NCI-H510A (cell line): ENCODE results near the gene EPS8.
"Not testable (repeated sequence)": the region's sequence is repeated elsewhere in the genome, so short reads cannot be mapped to it uniquely, and the experiment has no call there.

ENCODE experiments used
- DNase-seq: peaks from one replicate; lab custom pipeline; 2025; lab: John Stamatoyannopoulos, UW

Gene EPS8

GRCh38 chr12:15797818-15798217 lies 8.6 kb upstream of the EPS8 start:
- no peak for DNase-seq

GRCh38 chr12:15796493-15797141 lies 7.4 kb upstream of the EPS8 start:
- no peak for DNase-seq

GRCh38 chr12:15794836-15795235 lies 5.6 kb upstream of the EPS8 start:
- no peak for DNase-seq

DNA sequence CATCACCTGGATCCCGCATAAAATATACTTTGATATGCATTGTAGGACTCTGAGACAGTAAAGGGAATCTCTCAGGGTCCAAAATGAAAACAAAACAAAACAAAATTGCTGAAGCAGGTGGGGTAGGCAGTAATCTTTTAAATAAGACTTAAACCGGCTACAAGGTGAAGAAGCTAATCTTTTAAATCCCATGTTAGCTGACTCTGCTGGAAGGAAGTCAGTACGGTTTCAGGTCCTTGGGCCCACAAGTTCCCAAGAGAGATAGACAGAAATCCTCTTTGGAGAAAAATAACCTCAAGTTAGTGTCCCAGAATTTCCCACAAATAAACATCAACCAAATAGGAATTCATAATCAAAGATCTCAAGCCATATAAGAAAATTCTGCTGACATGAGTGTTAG lies 5.0 kb upstream of the EPS8 start:
- no peak for DNase-seq

DNA sequence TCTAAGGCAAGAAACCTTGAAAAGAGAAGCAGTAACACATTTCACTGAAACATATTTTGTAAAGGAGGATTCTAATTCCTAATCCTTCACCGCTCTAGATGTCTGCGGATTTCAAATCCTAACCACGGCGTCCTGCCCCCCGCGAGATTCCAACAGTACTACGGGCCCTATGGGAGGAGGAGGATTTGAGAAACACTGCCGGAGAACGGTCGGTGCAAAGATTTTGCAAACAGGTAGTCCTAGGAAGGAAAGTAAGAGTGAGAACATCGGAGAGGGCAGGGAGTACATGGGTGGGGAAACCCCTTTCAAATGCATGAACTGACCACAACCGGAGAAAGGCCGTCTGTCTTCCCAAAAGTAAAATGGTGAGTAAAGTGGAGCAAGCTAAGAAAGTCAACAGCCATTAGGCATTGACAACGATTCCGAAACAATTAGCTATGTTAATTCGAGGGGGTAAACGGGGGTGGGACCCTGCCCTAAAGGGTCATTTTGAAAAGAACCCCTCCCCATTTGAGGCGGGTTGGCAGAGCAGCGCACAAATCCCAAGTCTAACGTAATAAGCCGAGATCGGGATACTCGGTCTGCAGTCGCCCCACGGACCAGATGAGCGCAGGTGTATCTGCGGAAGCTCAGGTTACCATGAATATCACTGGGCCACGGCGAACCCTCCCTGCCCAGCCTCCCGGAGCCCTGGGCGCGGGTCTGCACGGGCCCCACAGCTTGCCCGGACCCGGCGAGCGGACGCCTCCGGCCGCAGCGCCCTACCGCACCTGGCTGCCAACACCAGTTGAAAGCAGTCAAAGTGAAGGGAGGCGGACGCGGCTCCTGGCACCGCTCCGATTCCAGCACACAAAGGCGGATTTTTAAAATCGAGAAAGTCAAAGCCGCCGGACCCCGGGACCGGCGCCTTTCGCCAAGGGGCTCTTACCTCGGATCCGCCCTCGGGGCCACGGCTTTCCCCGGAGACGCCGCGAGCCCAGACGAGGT lies 662 bp downstream of the EPS8 start:
- peak; percentile 61 for DNase-seq

DNA sequence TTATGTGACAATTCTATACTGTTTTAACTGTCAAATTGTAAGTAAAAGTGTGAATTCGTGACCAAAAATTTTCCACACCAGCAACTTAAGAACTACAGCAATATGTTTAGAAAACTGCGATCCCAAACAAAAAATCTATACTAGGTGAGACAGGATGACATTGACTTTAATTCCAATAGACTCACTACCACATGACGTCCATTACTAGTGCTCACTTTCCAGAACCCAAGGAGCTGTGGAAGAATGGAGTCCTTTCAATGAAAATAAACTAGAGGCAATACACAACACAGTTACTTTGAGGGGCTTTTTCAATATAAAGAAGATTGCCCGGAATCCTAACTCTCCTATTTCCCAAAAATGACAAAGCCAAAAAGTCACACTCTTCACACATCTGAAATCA lies 1.4 kb downstream of the EPS8 start:
- no peak for DNase-seq

GRCh38 chr12:15786772-15787171 lies 2.4 kb downstream of the EPS8 start:
- no peak for DNase-seq

GRCh38 chr12:15783288-15783687 lies 5.9 kb downstream of the EPS8 start:
- DNase-seq: no peak

- DNase-seq: no peak
Measured at GRCh38 chr12:15782667-15783066, 6.5 kb downstream of the EPS8 start.

- DNase-seq: no peak
Measured at GRCh38 chr12:15779925-15780324, 9.3 kb downstream of the EPS8 start.

GRCh38 chr12:15778126-15778525 lies 11.1 kb downstream of the EPS8 start:
- no peak for DNase-seq

DNA sequence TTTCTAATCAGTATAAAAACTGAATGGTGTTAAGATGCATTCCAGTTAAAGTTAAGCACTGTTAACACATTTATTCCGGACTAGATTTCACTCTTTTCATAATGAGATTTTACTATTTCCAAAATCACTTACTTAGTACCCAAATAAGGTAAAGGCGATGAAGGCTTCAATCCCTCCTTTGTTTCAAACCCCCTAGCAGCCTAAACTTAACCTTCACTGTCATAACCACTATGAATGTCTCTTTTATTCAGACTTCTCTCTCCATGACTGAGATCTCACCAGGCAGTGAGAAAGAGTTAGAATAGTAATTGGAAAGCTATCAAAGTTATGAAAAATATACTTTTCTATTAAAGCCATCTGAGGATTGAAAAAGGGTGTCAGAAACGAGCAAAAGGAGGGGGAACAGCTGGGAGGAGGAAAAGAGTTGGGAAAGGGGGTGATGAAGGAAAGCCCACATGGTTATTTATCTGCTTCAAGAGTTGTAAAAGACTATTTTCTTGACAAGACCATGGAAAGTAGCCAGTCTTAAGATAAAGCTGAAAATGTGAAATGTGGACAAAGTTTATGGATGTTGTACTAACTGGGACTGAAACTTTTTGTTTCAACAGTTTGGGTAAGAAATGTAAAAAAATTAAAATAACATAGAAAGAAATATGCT lies 11.7 kb downstream of the EPS8 start:
- DNase-seq: no peak

DNA sequence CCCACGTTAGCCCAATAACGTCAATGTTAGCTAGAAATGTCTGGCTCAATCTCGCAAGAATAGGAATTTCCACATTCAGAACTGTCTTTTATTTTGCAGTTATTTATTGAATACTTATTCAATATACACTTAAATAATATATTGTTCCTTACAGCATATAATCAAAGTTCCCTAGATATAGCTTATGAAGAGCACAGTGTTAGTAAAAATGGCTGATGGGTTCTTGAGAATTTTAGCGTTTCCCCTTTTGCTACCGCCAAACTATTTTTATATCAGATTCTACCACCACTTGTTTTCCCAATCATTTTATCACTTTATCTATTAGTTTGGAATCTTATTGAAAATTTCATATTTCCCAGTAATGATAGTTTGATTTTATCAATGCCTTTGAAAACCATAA lies 12.7 kb downstream of the EPS8 start:
- no peak for DNase-seq

DNA sequence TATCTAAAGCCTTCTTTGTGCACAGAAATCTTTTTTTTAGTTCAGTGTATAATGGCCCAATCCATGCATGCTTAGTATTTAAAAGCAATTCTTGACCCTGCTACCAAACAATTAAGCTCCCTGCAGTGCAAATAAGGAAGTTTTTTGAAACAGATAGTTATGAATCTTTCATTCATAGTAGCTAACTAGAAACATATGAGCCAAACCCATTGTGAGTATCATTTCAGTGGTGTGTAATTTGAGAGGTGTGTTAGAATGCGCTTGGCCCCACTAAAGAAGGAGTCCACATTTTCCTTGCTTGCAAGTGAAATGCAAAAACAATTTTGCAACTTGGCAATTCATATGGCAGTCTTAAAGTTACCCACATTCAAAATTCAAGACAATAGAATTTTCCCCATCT lies 14.4 kb downstream of the EPS8 start:
- no peak for DNase-seq

- DNase-seq: no peak
Measured at GRCh38 chr12:15772405-15773018, 16.7 kb downstream of the EPS8 start.

DNA sequence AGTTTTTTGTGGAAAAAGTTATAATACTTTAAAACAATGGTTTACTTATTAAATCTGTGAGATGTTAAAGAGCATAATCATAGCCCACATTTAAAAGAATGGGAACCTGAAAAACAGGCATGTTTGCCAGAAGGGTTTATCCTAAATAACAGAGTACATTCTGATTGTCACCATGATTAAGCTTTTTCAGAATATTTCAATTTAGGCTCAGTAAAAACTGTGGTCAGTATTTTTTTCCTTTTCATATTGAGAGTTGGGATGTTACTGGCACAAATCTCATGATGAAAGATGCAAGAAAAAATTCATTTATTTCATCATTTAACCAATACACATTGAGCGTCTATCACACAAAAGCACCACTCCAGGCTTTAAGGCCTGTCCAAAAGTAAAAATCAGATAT lies 18.6 kb downstream of the EPS8 start:
- no peak for DNase-seq

DNA sequence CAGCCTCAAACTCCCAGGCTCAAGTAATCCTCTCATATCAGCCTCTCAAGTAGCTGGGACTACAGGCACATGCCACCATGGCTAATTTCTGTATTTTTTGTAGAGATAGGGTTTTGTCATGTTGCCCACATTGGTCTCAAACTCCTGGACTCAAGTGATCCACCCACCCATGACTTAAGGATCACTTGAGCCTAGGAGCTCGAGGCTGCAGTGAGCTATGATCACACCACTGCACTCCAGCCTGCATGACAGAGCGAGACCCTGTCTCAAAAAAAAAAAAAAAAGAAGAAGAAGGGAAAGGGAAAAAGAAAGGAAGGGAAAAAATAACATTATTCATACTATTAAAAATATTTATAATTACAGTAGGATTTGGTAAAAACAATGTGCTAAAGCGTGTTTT lies 19.2 kb downstream of the EPS8 start:
- no peak for DNase-seq

DNA sequence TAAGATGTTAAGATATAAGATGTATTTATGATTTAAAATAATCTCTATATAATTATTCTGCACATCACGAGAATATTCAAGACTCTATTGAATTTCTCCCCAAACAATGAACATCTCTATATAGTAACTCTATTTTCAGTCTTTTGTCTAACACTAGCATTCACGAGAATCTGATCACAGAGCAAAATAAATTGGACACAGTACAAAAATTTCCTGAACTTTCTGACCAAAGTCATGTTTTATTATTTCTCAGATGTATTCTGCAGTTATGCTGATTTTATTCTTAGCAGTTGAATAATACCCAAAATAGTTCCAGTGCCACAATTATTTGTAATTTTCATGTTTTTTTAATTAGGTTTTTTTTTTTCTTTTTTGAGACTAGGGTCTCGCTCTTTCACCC lies 19.6 kb downstream of the EPS8 start:
- DNase-seq: no peak

- DNase-seq: no peak
Measured at GRCh38 chr12:15767301-15767700, 21.9 kb downstream of the EPS8 start.

DNA sequence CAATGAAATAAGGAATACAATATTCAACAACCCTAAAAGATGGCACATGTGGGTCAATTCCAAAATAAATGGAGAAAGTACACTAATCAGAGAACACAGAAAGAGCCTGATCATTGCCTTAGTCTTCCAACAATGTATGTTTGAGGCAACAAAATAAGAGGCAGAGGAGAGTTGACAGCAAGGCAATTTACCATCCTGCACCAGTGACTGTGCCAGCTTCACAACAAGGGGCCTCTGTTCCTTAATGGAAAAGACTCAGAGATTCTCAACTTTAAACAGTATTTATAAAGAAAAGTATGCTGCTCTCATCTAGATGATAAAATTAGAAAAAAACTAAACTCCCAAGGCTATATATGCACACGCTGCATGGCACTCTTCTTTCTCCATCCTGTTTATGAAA lies 25.9 kb downstream of the EPS8 start:
- DNase-seq: no peak

DNA sequence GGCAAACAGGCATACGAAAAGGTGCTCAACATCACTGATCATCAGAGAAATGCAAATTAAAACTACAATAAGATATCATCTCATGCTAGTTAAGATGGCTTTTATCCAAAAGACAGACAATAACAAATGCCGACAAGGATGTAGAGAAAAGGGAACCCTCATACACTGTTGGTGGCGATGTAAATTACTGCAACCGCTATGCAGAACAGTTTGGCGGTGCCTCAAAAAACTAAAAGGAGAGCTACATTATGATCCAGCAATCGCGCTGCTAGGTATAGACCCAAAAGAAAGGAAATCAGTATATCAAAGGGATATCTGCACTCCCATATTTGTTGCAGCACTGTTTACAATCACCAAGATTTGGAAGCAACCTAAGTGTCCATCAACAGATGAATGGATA lies 27.0 kb downstream of the EPS8 start:
- DNase-seq: not testable (repeated sequence)

GRCh38 chr12:15757553-15758255 lies 31.5 kb downstream of the EPS8 start:
- no peak for DNase-seq
